K562 (cell line): ENCODE data around the gene CASR. TPM values are rescaled to one million over a fixed set of nuclear protein-coding genes. Genes with fewer than 3 reads are reported as not detected.

Experiments used
- ATAC-seq: fragments of 200-7000 bp; cut with Tn5 transposase; 3 replicates; pipeline ENCODE4 v1.9.1; 2020; ENCODE audit warnings: moderate library complexity
- BruUV-seq: library from RNA; stranded (reverse); fragments of 400-500 nt; replicated peaks from 2 replicates; lab custom pipeline; 2021; lab: Mats Ljungman, UMichigan
- CTCF ChIA-PET: fragments of 300-600 bp; formaldehyde crosslinking; extraction: SDS; loops from one replicate; lab custom pipeline; 2021; ENCODE audit warnings: low intra/inter-chr PET ratio; lab: Yijun Ruan, JAX
- POLR2A ChIA-PET: fragments of 300-600, 350-650 bp; sonication (Branson Sonifier 250); formaldehyde crosslinking; extraction: SDS; loops from one replicate; lab custom pipeline; 2021; ENCODE audit warnings: antibody characterized with exemption, inconsistent platforms; lab: Yijun Ruan, JAX
- DNase-seq, 4 experiments: peaks; one replicate each; pipeline versions ENCODE4 v3.0.0 to v3.0.0-alpha.2; 2011 to 2018; ENCODE audit warnings: low spot score in 3 of 4, mixed read lengths in 3 of 4; ENCODE audit errors: extremely low read depth in 1 of 4
- FAIRE-seq: peaks from 2 replicates; lab custom pipeline; 2011; peaks lifted over from hg19 to GRCh38; lab: Jason Lieb, UNC
- H2AFZ ChIP-seq: 2 replicates; pipeline ENCODE4 v1.6.0; 2011; ENCODE audit warnings: low read depth, low read length, control low read depth, inconsistent platforms
- H3K27ac ChIP-seq: fragments of 200-600 bp; 3 replicates; pipeline ENCODE4 v1.8.0; 2011; ENCODE audit warnings: low read depth, mild to moderate bottlenecking, control low read depth, inconsistent platforms, low read length, moderate library complexity, mixed read lengths; ENCODE audit errors: extremely low read depth
- H3K27me3 ChIP-seq, 2 experiments: fragments of 300-600 bp in 1 of 2; 2 replicates in 1 of 2; 3 replicates in 1 of 2; pipeline versions ENCODE4 v1.6.0 to v1.8.0; 2011; ENCODE audit warnings: inconsistent platforms in 2 of 2, low read length in 2 of 2, mild to moderate bottlenecking in 1 of 2, mixed read lengths in 1 of 2, moderate library complexity in 1 of 2; ENCODE audit not compliant: control insufficient read depth in 2 of 2, insufficient read depth in 2 of 2
- H3K36me3 ChIP-seq: fragments of 300-600 bp; 3 replicates; pipeline ENCODE4 v1.8.0; 2011; ENCODE audit warnings: mild to moderate bottlenecking, low read length, inconsistent platforms; ENCODE audit not compliant: control insufficient read depth, insufficient read depth
- H3K4me1 ChIP-seq, 2 experiments: fragments of 200-600 bp in 1 of 2; replicated peaks in 1 of 2; 2 replicates in 1 of 2; 3 replicates in 1 of 2; pipeline versions ENCODE4 v1.5.1 to v1.8.0; 2011; ENCODE audit warnings: inconsistent platforms in 2 of 2, low read length in 2 of 2, mild to moderate bottlenecking in 1 of 2, mixed read lengths in 1 of 2, moderate library complexity in 1 of 2; ENCODE audit not compliant: control insufficient read depth in 2 of 2, insufficient read depth in 2 of 2
- H3K4me2 ChIP-seq: 2 replicates; pipeline ENCODE4 v1.6.1; 2011; ENCODE audit warnings: low read length, control low read depth, inconsistent platforms, mixed read lengths; ENCODE audit not compliant: insufficient read depth
- H3K4me3 ChIP-seq: fragments of 200-600 bp; sonication (generic), shearing (Covaris generic); 2 replicates; pipeline ENCODE4 v1.5.1; 2016; ENCODE audit warnings: control low read depth, inconsistent platforms
- H3K79me2 ChIP-seq: fragments of 200-600 bp; 3 replicates; pipeline ENCODE4 v1.8.0; 2011; ENCODE audit warnings: low read length, inconsistent platforms; ENCODE audit not compliant: control insufficient read depth, insufficient read depth
- H3K9ac ChIP-seq, 2 experiments: 2 replicates each; pipeline versions ENCODE4 v1.6.0 to v1.6.1; 2011; ENCODE audit warnings: low read depth in 2 of 2, low read length in 2 of 2, control low read depth in 1 of 2, inconsistent platforms in 1 of 2, mild to moderate bottlenecking in 1 of 2, mixed read lengths in 1 of 2; ENCODE audit not compliant: insufficient read depth in 1 of 2
- H3K9me1 ChIP-seq: one replicate; pipeline ENCODE4 v1.6.0; 2011; ENCODE audit warnings: inconsistent platforms, mild to moderate bottlenecking, low read length, moderate library complexity; ENCODE audit not compliant: control insufficient read depth, insufficient read depth
- H3K9me3 ChIP-seq: replicated peaks from 2 replicates; pipeline ENCODE4 v1.5.1; 2011; ENCODE audit warnings: low read depth, low read length, inconsistent platforms; ENCODE audit not compliant: control insufficient read depth, insufficient read depth
- H4K20me1 ChIP-seq: replicated peaks from 2 replicates; pipeline ENCODE4 v1.6.1; 2011; ENCODE audit warnings: low read length, inconsistent platforms, mixed read lengths; ENCODE audit not compliant: control insufficient read depth, insufficient read depth
- ELF4 ChIP-seq: fragments of 450-650 bp; formaldehyde crosslinking; IDR thresholded peaks from 2 replicates; pipeline ENCODE4 v1.4.0; 2022; ENCODE audit warnings: missing genetic modification characterization
- HBP1 ChIP-seq: fragments of 450-650 bp; formaldehyde crosslinking; IDR thresholded peaks from 2 replicates; pipeline ENCODE4 v1.4.0; 2022; ENCODE audit warnings: missing genetic modification characterization
- SP1 ChIP-seq: sonication (generic); formaldehyde crosslinking; IDR thresholded peaks from 2 replicates; pipeline ENCODE4 v1.8.1; 2022; ENCODE audit warnings: mild to moderate bottlenecking, missing genetic modification reagents
- ZBTB1 ChIP-seq: sonication (generic); formaldehyde crosslinking; IDR thresholded peaks from 2 replicates; pipeline ENCODE4 v1.8.1; 2023; ENCODE audit warnings: missing genetic modification reagents, low read depth, mild to moderate bottlenecking, borderline replicate concordance
- ZNF12 ChIP-seq: sonication (generic); formaldehyde crosslinking; IDR thresholded peaks from 2 replicates; pipeline ENCODE4 v1.4.0; 2020; ENCODE audit warnings: mild to moderate bottlenecking, missing genetic modification reagents
- ZSCAN29 ChIP-seq: fragments of 450-650 bp; IDR thresholded peaks from 2 replicates; pipeline ENCODE4 v1.6.1; 2017
- WGBS: fragments of 100-300 bp; shearing (Covaris generic); methylation state at CpG from one replicate; pipeline ENCODE4 v1.1.6; 2016; ENCODE audit warnings: low coverage, mixed read lengths; ENCODE audit not compliant: insufficient coverage; ENCODE audit errors: missing lambda C conversion rate; 5-methylcytosine and 5-hydroxymethylcytosine counted together
- in situ Hi-C: fragments of 300-500 bp; cut with MboI; formaldehyde crosslinking; loops from 4 replicates; pipeline ENCODE4 v1.15.0; 2018; ENCODE audit warnings: inconsistent platforms, mixed read lengths
- intact Hi-C: fragments of 100-400 bp; cut with micrococcal nuclease; formaldehyde crosslinking; loops from 2 replicates; pipeline ENCODE4 v1.14.2; 2022
- polyA plus RNA-seq, 8 experiments: library from polyadenylated mRNA; depleted of rRNA in 4 of 8; stranded (reverse) in 5 of 8; unstranded in 3 of 8; fragments of >200 nt; fragmentation: Nextera tagmentation in 2 of 8; fragmentation: Illumina TruSeq in 1 of 8; extraction: Ambion mirVana in 2 of 8; extraction: Trizol in 1 of 8; gene quantifications; 2 replicates each; pipeline versions ENCODE4 v1.2.1 to v1.2.3, GENCODE V29; 2011 to 2014; ENCODE audit warnings: inconsistent platforms in 1 of 8, missing spikeins in 1 of 8
- total RNA-seq, 7 experiments: library from RNA; depleted of rRNA in 6 of 7; stranded (reverse); fragments of >200 nt in 6 of 7; fragmentation: Illumina TruSeq in 2 of 7; extraction: Trizol in 2 of 7; gene quantifications; 2 replicates each; pipeline versions ENCODE4 v1.2.1 to v1.2.3, GENCODE V29; 2011 to 2021; ENCODE audit warnings: low replicate concordance in 1 of 7
- TF ChIP-seq, protein P1 (sequence below): IDR thresholded peaks from 2 replicates; pipeline ENCODE4 v1.6.1; 2011; ENCODE audit warnings: borderline replicate concordance, low read depth, mild to moderate bottlenecking, moderate library complexity, low read length; ENCODE audit not compliant: insufficient read depth, poor library complexity, severe bottlenecking

Gene CASR
- total and polyA plus RNA-seq, 9 of the 15 experiments (the other 6 are each of a cell fraction or from before 2014, with no cell fraction given), result not detected

DNA sequence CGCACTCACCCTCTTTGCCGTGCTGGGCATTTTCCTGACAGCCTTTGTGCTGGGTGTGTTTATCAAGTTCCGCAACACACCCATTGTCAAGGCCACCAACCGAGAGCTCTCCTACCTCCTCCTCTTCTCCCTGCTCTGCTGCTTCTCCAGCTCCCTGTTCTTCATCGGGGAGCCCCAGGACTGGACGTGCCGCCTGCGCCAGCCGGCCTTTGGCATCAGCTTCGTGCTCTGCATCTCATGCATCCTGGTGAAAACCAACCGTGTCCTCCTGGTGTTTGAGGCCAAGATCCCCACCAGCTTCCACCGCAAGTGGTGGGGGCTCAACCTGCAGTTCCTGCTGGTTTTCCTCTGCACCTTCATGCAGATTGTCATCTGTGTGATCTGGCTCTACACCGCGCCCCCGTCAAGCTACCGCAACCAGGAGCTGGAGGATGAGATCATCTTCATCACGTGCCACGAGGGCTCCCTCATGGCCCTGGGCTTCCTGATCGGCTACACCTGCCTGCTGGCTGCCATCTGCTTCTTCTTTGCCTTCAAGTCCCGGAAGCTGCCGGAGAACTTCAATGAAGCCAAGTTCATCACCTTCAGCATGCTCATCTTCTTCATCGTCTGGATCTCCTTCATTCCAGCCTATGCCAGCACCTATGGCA is 100.5 kb downstream of the CASR start (continued):
- TF ChIP-seq, protein P1, sequence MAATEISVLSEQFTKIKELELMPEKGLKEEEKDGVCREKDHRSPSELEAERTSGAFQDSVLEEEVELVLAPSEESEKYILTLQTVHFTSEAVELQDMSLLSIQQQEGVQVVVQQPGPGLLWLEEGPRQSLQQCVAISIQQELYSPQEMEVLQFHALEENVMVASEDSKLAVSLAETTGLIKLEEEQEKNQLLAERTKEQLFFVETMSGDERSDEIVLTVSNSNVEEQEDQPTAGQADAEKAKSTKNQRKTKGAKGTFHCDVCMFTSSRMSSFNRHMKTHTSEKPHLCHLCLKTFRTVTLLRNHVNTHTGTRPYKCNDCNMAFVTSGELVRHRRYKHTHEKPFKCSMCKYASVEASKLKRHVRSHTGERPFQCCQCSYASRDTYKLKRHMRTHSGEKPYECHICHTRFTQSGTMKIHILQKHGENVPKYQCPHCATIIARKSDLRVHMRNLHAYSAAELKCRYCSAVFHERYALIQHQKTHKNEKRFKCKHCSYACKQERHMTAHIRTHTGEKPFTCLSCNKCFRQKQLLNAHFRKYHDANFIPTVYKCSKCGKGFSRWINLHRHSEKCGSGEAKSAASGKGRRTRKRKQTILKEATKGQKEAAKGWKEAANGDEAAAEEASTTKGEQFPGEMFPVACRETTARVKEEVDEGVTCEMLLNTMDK, result no peak
- TF ChIP-seq, all 486 proteins: peak for 3

DNA sequence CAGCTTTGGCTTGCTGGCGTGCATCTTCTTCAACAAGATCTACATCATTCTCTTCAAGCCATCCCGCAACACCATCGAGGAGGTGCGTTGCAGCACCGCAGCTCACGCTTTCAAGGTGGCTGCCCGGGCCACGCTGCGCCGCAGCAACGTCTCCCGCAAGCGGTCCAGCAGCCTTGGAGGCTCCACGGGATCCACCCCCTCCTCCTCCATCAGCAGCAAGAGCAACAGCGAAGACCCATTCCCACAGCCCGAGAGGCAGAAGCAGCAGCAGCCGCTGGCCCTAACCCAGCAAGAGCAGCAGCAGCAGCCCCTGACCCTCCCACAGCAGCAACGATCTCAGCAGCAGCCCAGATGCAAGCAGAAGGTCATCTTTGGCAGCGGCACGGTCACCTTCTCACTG is 101.0 kb downstream of the CASR start:
- peaks cover 0 to 5% of the 10 kb centered on the region in 2 experiments; a peak in 2 of 5 replicates for H3K4me1 ChIP-seq
- 3% methylated on average over 19 of the region's 20 CpGs for WGBS
- CTCF ChIA-PET, result no interaction called here
- no peak overlapping the region for H3K9ac ChIP-seq
- BruUV-seq, result no TSS peak
- H2AFZ ChIP-seq, result no peak overlapping the region
- H3K4me2 ChIP-seq, result no peak overlapping the region
- no peak for TF ChIP-seq ZNF12
- no peak for TF ChIP-seq HBP1 (CRISPR knock-in tag)
- TF ChIP-seq SP1 (CRISPR knock-in tag), result no peak
- no peak for TF ChIP-seq ELF4 (CRISPR knock-in tag)
- no peak for TF ChIP-seq ZSCAN29
- TF ChIP-seq ZBTB1 (CRISPR knock-in tag), result no peak
- no peaks in the 10 kb centered on the region for H4K20me1 ChIP-seq
- FAIRE-seq (no peak), DNase-seq (no peak), ATAC-seq (no peak)
- intact Hi-C loops (no loop called here), in situ Hi-C loops (no loop called here)
- H3K9me3 ChIP-seq, result no peaks in the 10 kb centered on the region
- H3K4me3 ChIP-seq, result no peak overlapping the region
- H3K36me3 ChIP-seq, result no peaks in the 10 kb centered on the region
- POLR2A ChIA-PET, result no interaction called here
- H3K9me1 ChIP-seq, result no peaks in the 10 kb centered on the region
- H3K79me2 ChIP-seq, result no peaks in the 10 kb centered on the region
- peaks cover 10 to 37% of the 10 kb centered on the region in 2 experiments; a peak in 4 of 5 replicates for H3K27me3 ChIP-seq
- no peak overlapping the region for H3K27ac ChIP-seq
